A172 (cell line): ENCODE data around the gene PHLDA3. TPM values are rescaled to one million over a fixed set of nuclear protein-coding genes. Genes with fewer than 3 reads are reported as not detected.

Experiments
- DNase-seq: peaks from one replicate; pipeline ENCODE4 v3.0.0-alpha.2; 2015; ENCODE audit warnings: low spot score
- total RNA-seq: library from RNA; depleted of rRNA; stranded (reverse); fragments of >200 nt; shearing (Covaris generic); gene quantifications from 2 replicates; pipeline ENCODE4 v1.2.3, GENCODE V29; 2014; rRNA removed

PHLDA3 gene
- total RNA-seq, 1 experiment from 2014 or later: 96.2 TPM

- DNase-seq: no peak
These were observed 39.1 kb downstream of the PHLDA3 start for GRCh38 chr1:201429736-201430501.

DNA sequence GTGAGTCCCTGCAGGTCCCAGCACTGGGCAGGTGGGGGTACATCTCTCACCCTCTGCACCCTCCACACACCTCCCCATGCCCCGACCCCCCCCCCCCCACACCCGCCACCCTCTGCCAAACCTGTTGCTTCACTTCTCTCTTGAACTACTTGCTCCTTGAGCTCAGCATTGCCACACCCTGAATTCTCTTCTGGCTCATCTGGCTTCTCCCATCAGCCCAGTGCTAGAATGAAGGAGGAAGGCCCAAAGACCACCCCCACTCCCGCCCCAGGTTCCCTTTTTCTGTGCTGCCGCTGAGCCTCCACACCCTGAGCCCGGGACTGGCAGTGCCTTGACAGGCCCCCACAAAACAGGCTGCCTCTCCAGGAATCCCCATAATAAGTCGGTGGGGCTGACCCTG is 41.0 kb downstream of the PHLDA3 start:
- DNase-seq: no peak

DNA sequence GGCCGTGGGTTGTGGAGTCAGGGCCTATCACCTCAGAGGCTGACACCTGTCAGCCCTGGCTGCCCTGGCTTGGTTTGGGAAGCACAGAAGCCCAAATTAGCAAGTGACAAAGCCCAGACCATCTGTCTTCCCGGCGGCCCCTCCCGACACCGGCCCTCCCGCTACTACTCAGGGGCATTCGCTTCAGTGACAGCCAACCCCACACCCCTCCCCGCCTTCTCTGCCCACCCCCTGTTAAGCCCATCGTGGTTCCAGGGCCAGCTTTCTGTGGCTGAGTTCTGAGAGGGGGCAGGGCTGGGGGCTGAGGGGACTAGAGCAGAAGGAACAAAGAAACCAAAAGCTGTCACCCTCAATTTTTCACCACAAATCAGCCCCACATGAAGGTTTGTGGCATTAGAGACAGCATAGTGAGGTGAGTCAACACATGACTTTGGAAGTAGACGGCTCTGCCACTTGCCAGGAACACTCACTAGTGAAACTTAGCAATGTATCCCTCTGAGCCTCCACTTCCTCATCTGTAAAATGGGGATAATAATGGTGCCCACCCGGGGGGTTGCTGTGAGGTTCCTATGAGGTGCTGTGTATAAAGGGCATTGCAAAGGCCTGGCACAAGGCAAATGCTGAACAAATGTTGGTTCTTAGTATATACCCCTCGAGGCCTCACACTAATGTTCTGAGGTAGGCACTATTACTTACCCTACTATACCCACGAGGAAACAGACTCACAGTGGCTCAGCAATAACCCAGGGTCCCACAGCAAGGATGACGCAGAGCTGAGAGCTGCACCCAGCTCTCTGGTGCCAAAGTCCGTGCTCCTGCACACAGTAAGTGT is 42.3 kb downstream of the PHLDA3 start:
- DNase-seq: no peak

- DNase-seq: no peak
These were observed 44.8 kb downstream of the PHLDA3 start for GRCh38 chr1:201424146-201424545.

DNA sequence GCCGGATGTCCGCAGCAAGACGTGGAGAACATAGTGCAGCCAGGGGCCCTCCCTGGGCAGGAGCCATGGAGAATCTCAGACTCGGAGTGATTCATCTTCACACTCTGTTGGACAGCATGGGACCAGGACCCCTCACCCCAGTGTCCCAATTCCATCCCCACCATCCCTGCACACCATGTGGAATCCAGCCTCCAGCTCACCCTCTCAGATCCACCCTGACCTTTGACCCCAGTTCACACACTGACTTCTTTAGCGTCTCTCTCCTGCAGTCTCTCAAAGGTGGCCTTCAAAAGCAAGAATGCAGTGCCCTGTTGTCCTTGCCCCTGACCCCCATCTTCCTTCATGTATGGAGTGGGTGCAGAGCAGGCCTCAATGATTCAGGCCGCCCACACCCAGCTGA is 45.3 kb downstream of the PHLDA3 start:
- no peak for DNase-seq

GRCh38 chr1:201422436-201423030 is 46.5 kb downstream of the PHLDA3 start:
- DNase-seq: no peak

DNA sequence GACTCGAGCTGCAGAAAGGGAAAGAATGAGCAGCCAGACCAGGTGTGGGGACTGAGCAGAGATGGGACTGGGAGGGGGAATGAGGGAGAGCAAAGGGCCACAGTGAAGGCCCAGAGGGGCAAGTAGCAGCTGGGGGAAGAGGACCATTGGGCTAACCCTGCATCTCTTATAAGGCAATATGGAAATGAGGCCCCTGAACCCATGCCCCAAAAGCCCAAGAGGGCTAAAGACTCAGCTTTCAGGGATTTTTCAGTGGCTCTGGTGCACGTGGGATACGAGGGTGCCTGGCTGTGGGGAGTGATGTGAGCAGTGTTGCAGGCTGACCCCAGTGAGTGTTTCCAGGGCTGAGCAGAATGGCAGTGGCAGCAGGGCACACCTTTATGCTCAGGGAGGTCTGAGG is 47.0 kb downstream of the PHLDA3 start:
- DNase-seq: no peak

DNA sequence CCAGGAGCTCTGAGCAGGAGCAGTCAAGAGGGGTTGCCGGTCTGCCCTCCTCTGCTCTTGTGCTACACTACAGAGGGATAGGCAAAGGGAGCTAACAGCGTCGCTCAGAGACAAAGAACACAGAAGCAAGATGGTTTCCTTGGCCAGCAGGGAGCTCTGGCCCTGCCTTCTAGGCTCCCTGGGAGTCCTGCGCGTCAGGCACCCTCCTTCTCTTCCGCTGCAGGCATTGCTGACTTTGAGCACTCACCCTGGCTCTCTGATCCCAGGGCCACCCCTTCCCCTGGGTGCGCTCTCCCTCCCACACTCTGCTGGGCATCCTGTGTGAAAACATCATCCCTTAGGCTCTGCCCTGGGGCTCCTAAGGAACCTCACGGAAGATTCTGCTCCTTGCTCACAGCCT is 47.9 kb downstream of the PHLDA3 start:
- DNase-seq: no peak

GRCh38 chr1:201420608-201421002 is 48.4 kb downstream of the PHLDA3 start:
- no peak for DNase-seq

- DNase-seq: peak; percentile 58
These were observed 49.0 kb downstream of the PHLDA3 start for GRCh38 chr1:201419746-201420607.

- DNase-seq: no peak
These were observed 49.7 kb downstream of the PHLDA3 start for GRCh38 chr1:201419256-201419655.

DNA sequence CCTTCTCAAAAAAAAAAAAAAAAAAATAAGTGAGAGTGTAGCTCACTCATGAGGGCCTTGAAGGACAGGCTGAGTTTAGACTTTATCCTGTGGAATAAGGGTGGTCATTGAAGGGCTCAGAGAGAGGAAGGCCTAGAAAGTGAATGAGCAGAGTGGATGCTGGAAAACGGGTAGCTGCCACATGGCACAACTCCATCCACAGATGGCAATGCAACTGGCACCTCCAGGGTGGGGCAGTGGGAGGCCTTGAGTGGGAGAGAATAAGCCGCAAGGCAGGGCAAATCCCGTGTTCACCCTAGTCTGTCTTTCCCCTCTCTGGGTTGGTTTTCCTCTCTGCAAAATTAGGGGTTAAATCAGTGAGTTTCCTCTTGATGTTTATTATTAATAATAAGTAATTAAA is 50.5 kb downstream of the PHLDA3 start:
- no peak for DNase-seq

Other genes with a start within 250 kb of the PHLDA3 start
- gene PKP1, start 185.7 kb downstream of the PHLDA3 start, total RNA-seq: not detected in 2 replicates
- gene TNNT2, start 91.5 kb downstream of the PHLDA3 start, total RNA-seq: 0.45 and 2.9 TPM in 2 replicates
- gene LAD1, start 69.9 kb downstream of the PHLDA3 start, total RNA-seq: 0.67 TPM in 1 of 2 replicates, not detected in the other
- gene TNNI1, start 47.5 kb downstream of the PHLDA3 start, total RNA-seq: not detected in 2 replicates
- gene CSRP1, start 37.9 kb upstream of the PHLDA3 start, total RNA-seq: 573 and 611 TPM in 2 replicates
- gene NAV1, start 69.9 kb upstream of the PHLDA3 start, total RNA-seq: 29.7 and 40.3 TPM in 2 replicates